ENCODE results near the gene TMEM179. TPM values are rescaled to one million over a fixed set of nuclear protein-coding genes. Genes with fewer than 3 reads are reported as not detected.

Gene TMEM179
- total RNA-seq, 4 donors from 2014 or later, result 0.66 to 0.84 (median 0.78) TPM; not detected in 1

DNA sequence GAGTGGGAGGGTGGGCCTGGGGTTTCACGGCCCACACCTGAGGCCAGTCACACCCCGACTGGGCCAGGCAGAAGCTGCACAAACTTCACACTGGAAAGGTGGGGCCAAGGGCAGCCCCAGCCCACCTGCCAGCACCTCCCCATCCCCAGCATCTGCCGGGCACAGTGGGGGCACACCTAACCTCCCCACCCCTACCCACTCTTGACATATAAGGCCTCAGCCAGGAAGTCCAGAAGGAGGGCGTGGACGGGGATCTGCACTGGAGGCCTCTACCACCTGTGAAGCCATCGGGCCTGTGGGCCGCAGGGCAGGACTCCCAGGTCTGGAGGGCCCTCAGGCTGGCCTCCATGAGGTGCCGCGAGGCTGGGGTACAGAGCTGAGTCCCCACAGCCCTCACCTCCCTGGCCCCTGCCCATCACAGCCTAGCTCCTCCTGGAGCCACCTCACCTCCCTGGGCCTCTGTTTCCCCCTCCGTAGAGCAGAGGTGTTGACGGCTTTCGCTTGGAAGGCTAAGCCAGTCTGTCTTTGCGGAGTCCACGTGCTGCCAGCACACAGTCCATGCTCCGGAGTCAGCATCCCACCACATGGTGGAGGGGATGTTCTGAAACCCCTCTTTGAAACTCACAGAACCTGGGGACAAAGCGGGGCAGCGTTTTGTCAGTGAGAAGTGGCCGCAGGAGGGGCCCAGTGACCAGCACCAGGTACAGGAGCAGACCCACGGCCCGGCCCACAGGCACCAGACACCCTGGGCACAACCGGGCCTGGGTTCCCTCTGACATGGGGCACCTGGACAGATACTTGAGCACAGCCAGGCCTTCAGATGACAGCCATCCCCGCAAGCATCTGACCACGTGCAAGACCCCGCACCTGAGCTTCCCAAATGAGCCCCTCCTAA, 46.7 kb upstream of the TMEM179 start:
- Histone ChIP-seq H3K36me3 (no peaks in the 10 kb centered on the region), H3K27ac (peak overlapping the region in 1 of 4 donors; percentile 78), H3K9me3 (no peaks in the 10 kb centered on the region), H3K4me3 (no peak overlapping the region), H3K27me3 (no peaks in the 10 kb centered on the region), H3K4me1 (peaks cover 0 to 17% (median 10%) of the 10 kb centered on the region in 4 donors)
- TF ChIP-seq POLR2A (IDR thresholded peaks at IDR 0.05), result no peak
- TF ChIP-seq EP300 (IDR thresholded peaks at IDR 0.05), result no peak
- 85 to 94% methylated on average over 12 to 19 of the region's 24 CpGs for WGBS, 2 donors
- DNase-seq (ENCODE audit: low spot score in 2 of 2), result no peak

DNA sequence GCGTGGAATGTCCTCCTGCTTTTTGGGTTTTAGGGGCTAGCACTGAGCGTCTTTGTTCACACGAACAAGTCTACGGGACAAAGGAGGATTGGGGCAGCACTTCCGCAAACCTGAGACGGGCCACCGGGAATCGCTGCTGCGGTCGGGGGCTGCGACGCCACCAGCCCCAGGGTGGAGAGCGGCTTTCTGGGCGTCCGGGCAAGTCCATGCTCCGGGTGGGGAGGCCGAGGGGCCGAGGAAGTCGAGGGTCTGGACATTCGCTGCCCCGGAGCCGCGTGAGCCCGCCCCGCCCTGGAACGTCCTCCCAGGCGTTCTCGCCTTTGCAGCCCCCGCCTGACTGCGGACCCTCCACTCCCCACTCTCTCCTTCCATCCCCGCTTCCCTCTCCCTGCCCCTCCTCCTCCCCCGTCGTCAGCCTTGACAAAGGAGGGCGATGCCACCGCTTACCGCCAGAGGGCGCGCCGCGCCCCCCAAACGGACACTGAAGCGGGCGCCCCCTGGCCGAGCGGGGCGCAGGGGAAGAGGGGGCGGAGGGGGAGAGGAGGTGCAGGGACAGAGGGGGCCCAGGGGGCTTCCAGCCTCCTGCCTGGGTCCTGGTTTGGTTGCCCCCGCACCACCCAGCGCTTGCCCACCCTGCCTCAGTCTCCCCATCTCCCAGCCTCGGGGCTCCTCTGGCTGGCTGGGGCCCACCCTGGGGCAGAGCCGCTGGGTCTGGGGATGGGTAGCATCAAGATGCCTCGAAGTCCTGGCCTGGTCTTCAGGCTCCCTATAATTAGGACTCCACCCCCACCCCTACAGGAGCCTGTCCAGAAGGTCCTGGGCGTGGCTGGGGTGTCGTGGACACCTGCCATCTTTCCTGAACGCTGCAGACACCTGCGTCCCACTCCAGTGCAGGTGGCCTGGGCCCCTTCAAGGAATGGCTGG, 45.7 kb upstream of the TMEM179 start:
- TF ChIP-seq EP300 (IDR thresholded peaks at IDR 0.05) (peak in 1 of 2 donors; percentile 39), POLR2A (IDR thresholded peaks at IDR 0.05) (no peak)
- TF ChIP-seq, protein P1, sequence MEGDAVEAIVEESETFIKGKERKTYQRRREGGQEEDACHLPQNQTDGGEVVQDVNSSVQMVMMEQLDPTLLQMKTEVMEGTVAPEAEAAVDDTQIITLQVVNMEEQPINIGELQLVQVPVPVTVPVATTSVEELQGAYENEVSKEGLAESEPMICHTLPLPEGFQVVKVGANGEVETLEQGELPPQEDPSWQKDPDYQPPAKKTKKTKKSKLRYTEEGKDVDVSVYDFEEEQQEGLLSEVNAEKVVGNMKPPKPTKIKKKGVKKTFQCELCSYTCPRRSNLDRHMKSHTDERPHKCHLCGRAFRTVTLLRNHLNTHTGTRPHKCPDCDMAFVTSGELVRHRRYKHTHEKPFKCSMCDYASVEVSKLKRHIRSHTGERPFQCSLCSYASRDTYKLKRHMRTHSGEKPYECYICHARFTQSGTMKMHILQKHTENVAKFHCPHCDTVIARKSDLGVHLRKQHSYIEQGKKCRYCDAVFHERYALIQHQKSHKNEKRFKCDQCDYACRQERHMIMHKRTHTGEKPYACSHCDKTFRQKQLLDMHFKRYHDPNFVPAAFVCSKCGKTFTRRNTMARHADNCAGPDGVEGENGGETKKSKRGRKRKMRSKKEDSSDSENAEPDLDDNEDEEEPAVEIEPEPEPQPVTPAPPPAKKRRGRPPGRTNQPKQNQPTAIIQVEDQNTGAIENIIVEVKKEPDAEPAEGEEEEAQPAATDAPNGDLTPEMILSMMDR (IDR thresholded peaks at IDR 0.05), result peak; percentile 98 to 99 (median 99)
- 3 to 7% methylated on average over 21 to 49 of the region's 56 CpGs for WGBS, 2 donors

DNA sequence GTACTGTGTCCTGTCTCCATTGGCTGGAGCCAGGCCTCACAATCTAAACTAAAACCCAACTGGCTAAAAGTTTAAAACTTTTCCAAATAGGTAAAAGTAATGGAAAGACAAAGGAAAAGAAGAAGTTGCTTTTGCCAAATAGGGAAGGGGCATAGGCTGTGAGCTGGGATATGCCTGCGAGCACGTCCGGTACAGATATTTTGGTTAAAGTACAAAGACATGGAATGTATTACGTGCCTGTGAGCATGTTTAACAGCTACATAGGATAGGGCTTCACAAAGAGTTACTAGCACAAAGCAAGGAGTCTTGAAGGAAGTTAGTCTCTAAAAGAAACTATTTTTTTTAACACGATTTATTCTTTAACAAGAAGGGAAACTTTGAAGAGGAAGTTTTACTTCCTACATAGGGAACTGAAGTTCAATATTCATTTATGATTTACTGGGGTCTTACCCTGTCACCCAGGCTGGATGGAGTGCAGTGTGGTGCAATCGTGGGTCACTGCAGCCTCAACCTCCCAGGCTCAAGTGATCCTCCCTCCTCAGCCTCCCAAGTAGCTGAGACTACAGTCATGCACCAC, 43.0 kb upstream of the TMEM179 start:
- H3K4me1 ChIP-seq, result peaks cover 0 to 16% (median 10%) of the 10 kb centered on the region in 4 donors
- no peak for DNase-seq (ENCODE audit: low spot score in 2 of 2)
- H3K36me3 ChIP-seq, result no peaks in the 10 kb centered on the region
- H3K4me3 ChIP-seq, result no peak overlapping the region
- TF ChIP-seq, protein P1 (IDR thresholded peaks at IDR 0.05), result no peak
- no peak for TF ChIP-seq POLR2A (IDR thresholded peaks at IDR 0.05)
- TF ChIP-seq EP300 (IDR thresholded peaks at IDR 0.05), result no peak
- H3K9me3 ChIP-seq, result peaks cover 0 to 11% (median 0%) of the 10 kb centered on the region in 4 donors
- no peak overlapping the region for H3K27ac ChIP-seq
- WGBS, 2 donors, result 74 to 78% methylated on average over 6 of the region's 6 CpGs
- H3K27me3 ChIP-seq, result no peaks in the 10 kb centered on the region

More for the DNA sequence above, 45.7 kb upstream of the TMEM179 start:
- H3K4me1 ChIP-seq, result peaks cover 0 to 16% (median 10%) of the 10 kb centered on the region in 4 donors
- peaks cover 0 to 2% (median 0%) of the 10 kb centered on the region in 4 donors for H3K9me3 ChIP-seq
- H3K27ac ChIP-seq, result peak overlapping the region in 3 of 4 donors; percentile 58 to 78 (median 64)
- H3K27me3 ChIP-seq, result no peaks in the 10 kb centered on the region
- H3K4me3 ChIP-seq, result peak overlapping the region; percentile 31 to 54 (median 42)
- H3K36me3 ChIP-seq, result no peaks in the 10 kb centered on the region
- peak; percentile 44 to 78 for DNase-seq (ENCODE audit: low spot score in 2 of 2)

DNA sequence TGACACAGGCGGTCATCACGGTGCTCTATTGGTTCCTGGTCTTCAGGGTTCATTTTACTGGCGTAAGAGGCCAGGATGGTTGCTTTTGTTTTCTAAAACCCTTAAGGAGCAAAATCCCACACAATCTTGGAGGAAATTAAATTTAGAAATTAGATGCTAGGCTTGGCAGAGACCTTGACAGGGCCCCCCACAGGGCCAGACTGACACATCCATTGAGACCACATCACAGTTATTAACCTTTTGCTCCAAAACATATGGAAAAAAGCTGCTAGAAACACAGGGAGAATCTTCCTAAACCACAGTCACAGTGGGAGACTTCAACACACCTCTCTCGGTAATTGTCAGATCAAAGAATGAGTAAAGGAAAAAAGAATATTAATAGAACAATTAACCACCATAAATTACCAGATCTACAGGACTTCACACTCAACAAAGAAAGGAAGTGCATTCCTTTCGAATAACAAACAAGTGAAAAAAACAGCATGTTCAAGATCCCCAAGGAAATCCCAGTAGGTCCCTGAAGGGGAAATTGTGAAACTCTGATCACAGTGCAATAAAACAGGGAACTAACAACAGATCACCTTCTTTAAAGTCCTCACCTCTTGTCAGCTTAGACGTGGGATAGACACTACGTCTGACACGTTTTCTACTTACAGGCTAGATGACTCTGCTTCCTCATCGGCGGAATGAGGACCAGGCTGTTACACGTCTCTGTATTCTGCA, 40.2 kb upstream of the TMEM179 start:
- Histone ChIP-seq H3K4me1 (peaks cover 0 to 9% (median under 1%) of the 10 kb centered on the region in 4 donors), H3K4me3 (no peak overlapping the region), H3K9me3 (peaks cover 0 to 11% (median 0%) of the 10 kb centered on the region in 4 donors), H3K27me3 (peaks cover 0 to 7% of the 10 kb centered on the region in 2 donors), H3K27ac (no peak overlapping the region), H3K36me3 (no peaks in the 10 kb centered on the region)
- TF ChIP-seq POLR2A (IDR thresholded peaks at IDR 0.05), result no peak
- TF ChIP-seq, protein P1 (IDR thresholded peaks at IDR 0.05), result no peak
- TF ChIP-seq EP300 (IDR thresholded peaks at IDR 0.05), result no peak
- DNase-seq (ENCODE audit: low spot score in 2 of 2), result no peak
- WGBS, 2 donors, result 67 to 73% methylated on average over 11 of the region's 11 CpGs
